Neural cell (in vitro differentiated cells): ENCODE measurements around the gene HOXC6.

Source experiments
- CTCF ChIP-seq: fragments of 450-650 bp; IDR thresholded peaks from 2 replicates; pipeline ENCODE4 v1.5.1; 2014; ENCODE audit warnings: antibody characterized with exemption, mild to moderate bottlenecking, moderate library complexity; ENCODE audit not compliant: poor library complexity, severe bottlenecking
- EP300 ChIP-seq: fragments of 450-650 bp; conservative IDR thresholded peaks from 2 replicates; pipeline ENCODE4 v1.6.1; 2014; ENCODE audit warnings: antibody characterized with exemption, mild to moderate bottlenecking, moderate library complexity; ENCODE audit not compliant: poor library complexity, severe bottlenecking
- EZH2 ChIP-seq: fragments of 200-600, 300-800 bp; shearing (Covaris generic), sonication (generic); IDR thresholded peaks from 2 replicates; pipeline ENCODE4 v1.6.1; 2014; ENCODE audit warnings: antibody characterized with exemption, low read length, borderline replicate concordance, mild to moderate bottlenecking; ENCODE audit not compliant: insufficient read depth, poor library complexity, severe bottlenecking
- POLR2AphosphoS5 ChIP-seq: IDR thresholded peaks from 2 replicates; pipeline ENCODE4 v1.6.1; 2012
- RAD21 ChIP-seq: fragments of 450-650 bp; conservative IDR thresholded peaks from 2 replicates; pipeline ENCODE4 v1.6.1; 2014; ENCODE audit warnings: antibody characterized with exemption, mild to moderate bottlenecking, moderate library complexity
- REST ChIP-seq: IDR thresholded peaks from 2 replicates; pipeline ENCODE4 v1.6.1; 2012; ENCODE audit warnings: borderline replicate concordance

- TF ChIP-seq CTCF (no peak), EZH2 (no peak), POLR2AphosphoS5 (peak; percentile 17), RAD21 (no peak), REST (no peak), EP300 (no peak)
Measured at GRCh38 chr12:54049108-54049507, 20.9 kb downstream of the HOXC6 start.
